ENCODE data around the gene GEMIN7. TPM values are rescaled to one million over a fixed set of nuclear protein-coding genes. Genes with fewer than 3 reads are reported as not detected.

The GEMIN7 gene
- total RNA-seq, 2 donors from 2014 or later = 11.2 to 16.0 TPM

- Histone ChIP-seq H3K4me3 (no peak overlapping the region), H3K27me3 (replicated peaks; ENCODE audit: insufficient read depth) (no peaks in the 10 kb centered on the region), H3K27ac (no peak overlapping the region), H3K4me1 (ENCODE audit: control insufficient read depth in 1 of 2, low read depth in 2 of 2) (no peaks in the 10 kb centered on the region), H3K36me3 (peaks cover 90% of the 10 kb centered on the region), H3K9me3 (no peaks in the 10 kb centered on the region)
- TF ChIP-seq CTCF (IDR thresholded peaks at IDR 0.05) = no peak
- no peak for DNase-seq (ENCODE audit: low spot score)
- no peak for ATAC-seq (ENCODE audit: insufficient number of reproducible peaks, low FRiP score, low read depth)
These were observed 22.2 kb upstream of the GEMIN7 start for GRCh38 chr19:45056831-45057230.

GRCh38 chr19:45057444-45057843 is 21.6 kb upstream of the GEMIN7 start:
- ATAC-seq (ENCODE audit: insufficient number of reproducible peaks, low FRiP score, low read depth) = no peak
- Histone ChIP-seq H3K27ac (no peak overlapping the region), H3K4me1 (ENCODE audit: control insufficient read depth in 1 of 2, low read depth in 2 of 2) (no peaks in the 10 kb centered on the region), H3K27me3 (replicated peaks; ENCODE audit: insufficient read depth) (no peaks in the 10 kb centered on the region), H3K4me3 (no peak overlapping the region), H3K36me3 (peaks cover 95% of the 10 kb centered on the region), H3K9me3 (no peaks in the 10 kb centered on the region)
- no peak for TF ChIP-seq CTCF (IDR thresholded peaks at IDR 0.05)
- no peak for DNase-seq (ENCODE audit: low spot score)

- H3K36me3 ChIP-seq = peaks cover 94% of the 10 kb centered on the region
- no peaks in the 10 kb centered on the region for H3K4me1 ChIP-seq (ENCODE audit: control insufficient read depth in 1 of 2, low read depth in 2 of 2)
- no peak overlapping the region for H3K4me3 ChIP-seq
- TF ChIP-seq CTCF (IDR thresholded peaks at IDR 0.05) = no peak
- DNase-seq (ENCODE audit: low spot score) (no peak), ATAC-seq (ENCODE audit: insufficient number of reproducible peaks, low FRiP score, low read depth) (no peak)
- no peaks in the 10 kb centered on the region for H3K27me3 ChIP-seq (replicated peaks; ENCODE audit: insufficient read depth)
- H3K27ac ChIP-seq = no peak overlapping the region
- H3K9me3 ChIP-seq = no peaks in the 10 kb centered on the region
These were observed 20.4 kb upstream of the GEMIN7 start for GRCh38 chr19:45058622-45059159.

GRCh38 chr19:45059258-45059965 is 19.6 kb upstream of the GEMIN7 start:
- Histone ChIP-seq H3K4me3 (no peak overlapping the region), H3K27ac (no peak overlapping the region), H3K4me1 (ENCODE audit: control insufficient read depth in 1 of 2, low read depth in 2 of 2) (no peaks in the 10 kb centered on the region), H3K27me3 (replicated peaks; ENCODE audit: insufficient read depth) (no peaks in the 10 kb centered on the region), H3K9me3 (no peaks in the 10 kb centered on the region), H3K36me3 (peaks cover 94% of the 10 kb centered on the region)
- ATAC-seq (ENCODE audit: insufficient number of reproducible peaks, low FRiP score, low read depth) (peak; percentile 32), DNase-seq (ENCODE audit: low spot score) (no peak)
- peak; percentile 73 for TF ChIP-seq CTCF (IDR thresholded peaks at IDR 0.05)

GRCh38 chr19:45061965-45062364 is 17.1 kb upstream of the GEMIN7 start:
- no peak overlapping the region for H3K27ac ChIP-seq
- DNase-seq (ENCODE audit: low spot score) = no peak
- no peak overlapping the region for H3K4me3 ChIP-seq
- no peaks in the 10 kb centered on the region for H3K9me3 ChIP-seq
- TF ChIP-seq CTCF (IDR thresholded peaks at IDR 0.05) = no peak
- no peaks in the 10 kb centered on the region for H3K4me1 ChIP-seq (ENCODE audit: control insufficient read depth in 1 of 2, low read depth in 2 of 2)
- no peak for ATAC-seq (ENCODE audit: insufficient number of reproducible peaks, low FRiP score, low read depth)
- H3K36me3 ChIP-seq = peaks cover 84% of the 10 kb centered on the region
- no peaks in the 10 kb centered on the region for H3K27me3 ChIP-seq (replicated peaks; ENCODE audit: insufficient read depth)

All from thoracic aorta (tissue), 2 donors.